SK-N-SH treated with all-trans-retinoic acid at 6 μM for 48 hours (cell line): Measurements from ENCODE around the gene GLI3.

Experiments used
- ATAC-seq: fragments of 200-7000 bp; cut with Tn5 transposase; 3 replicates; pipeline ENCODE4 v1.9.1; 2020; ENCODE audit warnings: mild to moderate bottlenecking, moderate library complexity
- ARNTL ChIP-seq: fragments of 450-650 bp; formaldehyde crosslinking; IDR thresholded peaks from 2 replicates; pipeline ENCODE4 v1.5.0; 2020; ENCODE audit warnings: low read depth, mild to moderate bottlenecking, moderate library complexity, borderline replicate concordance
- BACH2 ChIP-seq: fragments of 250-450 bp; sonication (Bioruptor Pico); IDR thresholded peaks from 2 replicates; pipeline ENCODE4 v1.9.0; 2021; ENCODE audit warnings: mild to moderate bottlenecking, borderline replicate concordance
- CREB5 ChIP-seq: fragments of 250-450 bp; sonication (Bioruptor Pico); IDR thresholded peaks from 2 replicates; pipeline ENCODE4 v1.5.1; 2020; ENCODE audit warnings: low read depth, mild to moderate bottlenecking, moderate library complexity
- CSRNP3 ChIP-seq: fragments of 250-450 bp; sonication (Bioruptor Pico); IDR thresholded peaks from 2 replicates; pipeline ENCODE4 v1.5.1; 2021; ENCODE audit warnings: mild to moderate bottlenecking, moderate library complexity
- ESRRG ChIP-seq: fragments of 250-450 bp; sonication (Bioruptor Pico); IDR thresholded peaks from 2 replicates; pipeline ENCODE4 v1.6.1; 2021; ENCODE audit warnings: mild to moderate bottlenecking
- GLIS3 ChIP-seq: fragments of 250-450 bp; sonication (Bioruptor Pico); IDR thresholded peaks from 2 replicates; pipeline ENCODE4 v1.5.0; 2020; ENCODE audit warnings: mild to moderate bottlenecking, moderate library complexity
- ISL1 ChIP-seq: fragments of 250-450 bp; sonication (Bioruptor Pico); IDR thresholded peaks from 2 replicates; pipeline ENCODE4 v2.1.2; 2022; ENCODE audit warnings: mild to moderate bottlenecking, moderate library complexity
- OSR1 ChIP-seq: fragments of 250-450 bp; sonication (Bioruptor Pico); IDR thresholded peaks from 2 replicates; pipeline ENCODE4 v1.8.0; 2022; ENCODE audit warnings: moderate library complexity, mild to moderate bottlenecking, inconsistent platforms
- PATZ1 ChIP-seq: fragments of 250-450 bp; sonication (Bioruptor Pico); IDR thresholded peaks from 2 replicates; pipeline ENCODE4 v1.8.0; 2020; ENCODE audit warnings: mild to moderate bottlenecking, moderate library complexity, borderline replicate concordance
- POU6F1 ChIP-seq: fragments of 250-450 bp; sonication (Bioruptor Pico); IDR thresholded peaks from 2 replicates; pipeline ENCODE4 v1.8.0; 2021; ENCODE audit warnings: low read depth, mild to moderate bottlenecking, moderate library complexity, borderline replicate concordance
- PPARA ChIP-seq: fragments of 250-450 bp; sonication (Bioruptor Pico); IDR thresholded peaks from 2 replicates; pipeline ENCODE4 v1.5.0; 2020; ENCODE audit warnings: mild to moderate bottlenecking, borderline replicate concordance
- RARB ChIP-seq: fragments of 250-450 bp; sonication (Bioruptor Pico); IDR thresholded peaks from 2 replicates; pipeline ENCODE4 v1.8.0; 2021; ENCODE audit warnings: mild to moderate bottlenecking, moderate library complexity
- SNAI2 ChIP-seq: fragments of 250-450 bp; sonication (Bioruptor Pico); IDR thresholded peaks from 2 replicates; pipeline ENCODE4 v1.5.0; 2020; ENCODE audit warnings: mild to moderate bottlenecking, moderate library complexity
- TCF4 ChIP-seq: fragments of 250-450 bp; sonication (Bioruptor Pico); IDR thresholded peaks from 2 replicates; pipeline ENCODE4 v1.8.0; 2021; ENCODE audit warnings: mild to moderate bottlenecking, moderate library complexity, borderline replicate concordance
- TOX ChIP-seq: fragments of 250-450 bp; sonication (Bioruptor Pico); IDR thresholded peaks from 2 replicates; pipeline ENCODE4 v1.8.0; 2021; ENCODE audit warnings: mild to moderate bottlenecking, moderate library complexity, borderline replicate concordance
- TSHZ2 ChIP-seq: fragments of 250-450 bp; sonication (Bioruptor Pico); IDR thresholded peaks from 2 replicates; pipeline ENCODE4 v1.5.0; 2020; ENCODE audit warnings: mild to moderate bottlenecking, moderate library complexity
- ZC3H10 ChIP-seq: fragments of 250-450 bp; sonication (Bioruptor Pico); IDR thresholded peaks from 2 replicates; pipeline ENCODE4 v1.5.1; 2021; ENCODE audit warnings: mild to moderate bottlenecking, moderate library complexity
- ZFP3 ChIP-seq: fragments of 250-450 bp; sonication (Bioruptor Pico); IDR thresholded peaks from 2 replicates; pipeline ENCODE4 v1.5.0; 2020; ENCODE audit warnings: mild to moderate bottlenecking, moderate library complexity
- ZFP30 ChIP-seq: fragments of 450-650 bp; formaldehyde crosslinking; IDR thresholded peaks from 2 replicates; pipeline ENCODE4 v1.5.0; 2022; ENCODE audit warnings: mild to moderate bottlenecking, moderate library complexity
- ZNF565 ChIP-seq: fragments of 450-650 bp; formaldehyde crosslinking; conservative IDR thresholded peaks from 2 replicates; pipeline ENCODE4 v1.5.0; 2020; ENCODE audit warnings: low read depth, mild to moderate bottlenecking, moderate library complexity
- ZNF70 ChIP-seq: fragments of 450-650 bp; formaldehyde crosslinking; IDR thresholded peaks from 2 replicates; pipeline ENCODE4 v1.5.0; 2020; ENCODE audit warnings: mild to moderate bottlenecking, moderate library complexity
- ZNF8 ChIP-seq: fragments of 450-650 bp; formaldehyde crosslinking; IDR thresholded peaks from 2 replicates; pipeline ENCODE4 v1.5.0; 2020; ENCODE audit warnings: mild to moderate bottlenecking, moderate library complexity

The GLI3 gene

GRCh38 chr7:42227541-42227935, 9.5 kb downstream of the GLI3 start (continued):
- TF ChIP-seq CREB5 (no peak), RARB (CRISPR knock-in tag) (no peak), SNAI2 (no peak), ZFP3 (CRISPR knock-in tag) (no peak), CSRNP3 (no peak), ISL1 (CRISPR knock-in tag) (no peak), GLIS3 (CRISPR knock-in tag) (no peak), POU6F1 (CRISPR knock-in tag) (no peak)

- TF ChIP-seq ARNTL: no peak
- no peak for TF ChIP-seq TCF4
- TF ChIP-seq OSR1 (CRISPR knock-in tag): no peak
- TF ChIP-seq PPARA: no peak
- TF ChIP-seq BACH2: no peak
- TF ChIP-seq CREB5: no peak
- no peak for TF ChIP-seq CSRNP3
- no peak for TF ChIP-seq TSHZ2 (CRISPR knock-in tag)
- TF ChIP-seq ZFP3 (CRISPR knock-in tag): no peak
- no peak for TF ChIP-seq PATZ1
- TF ChIP-seq SNAI2: no peak
- TF ChIP-seq TOX (CRISPR knock-in tag): no peak
- TF ChIP-seq ZC3H10 (CRISPR knock-in tag): no peak
- TF ChIP-seq RARB (CRISPR knock-in tag): no peak
- TF ChIP-seq ZNF8 (CRISPR knock-in tag): no peak
- no peak for TF ChIP-seq ISL1 (CRISPR knock-in tag)
- TF ChIP-seq ZNF70 (CRISPR knock-in tag): no peak
- no peak for TF ChIP-seq ZNF565 (CRISPR knock-in tag)
- TF ChIP-seq ZFP30 (CRISPR knock-in tag): no peak
- no peak for TF ChIP-seq ESRRG
These were observed 10.0 kb downstream of the GLI3 start for GRCh38 chr7:42227021-42227420.

More at GRCh38 chr7:42227021-42227420, 10.0 kb downstream of the GLI3 start:
- no peak for ATAC-seq
